NCI-H2029 (cell line): ENCODE data around the gene TWNK.
"Not testable (repeated sequence)": the region's sequence is repeated elsewhere in the genome, so short reads cannot be mapped to it uniquely, and the experiment has no call there.

Source experiments
- DNase-seq: peaks from one replicate; lab custom pipeline; 2025; lab: John Stamatoyannopoulos, UW

Gene TWNK

GRCh38 chr10:100972904-100973535 is 14.3 kb upstream of the TWNK start:
- no peak for DNase-seq

GRCh38 chr10:100975397-100975796 is 11.9 kb upstream of the TWNK start:
- DNase-seq, result not testable (repeated sequence)

- no peak for DNase-seq
Observed at GRCh38 chr10:100976906-100977305, 10.4 kb upstream of the TWNK start.

- DNase-seq, result no peak
Observed at GRCh38 chr10:100977436-100977835, 9.9 kb upstream of the TWNK start.

GRCh38 chr10:100978121-100978900 is 9.0 kb upstream of the TWNK start:
- no peak for DNase-seq

- no peak for DNase-seq
Observed at GRCh38 chr10:100978901-100979195, 8.5 kb upstream of the TWNK start.

- DNase-seq, result no peak
Observed at GRCh38 chr10:100979791-100980272, 7.5 kb upstream of the TWNK start.

GRCh38 chr10:100980311-100980710 is 7.0 kb upstream of the TWNK start:
- DNase-seq, result no peak

GRCh38 chr10:100980711-100981110 is 6.6 kb upstream of the TWNK start:
- DNase-seq, result no peak

- no peak for DNase-seq
Observed at GRCh38 chr10:100981178-100981772, 6.1 kb upstream of the TWNK start.

- DNase-seq, result no peak
Observed at GRCh38 chr10:100982916-100983830, 4.2 kb upstream of the TWNK start.

- no peak for DNase-seq
Observed at GRCh38 chr10:100983868-100984671, 3.3 kb upstream of the TWNK start.

- no peak for DNase-seq
Observed at GRCh38 chr10:100984672-100985177, 2.6 kb upstream of the TWNK start.

GRCh38 chr10:100985336-100985735 is 2.0 kb upstream of the TWNK start:
- DNase-seq, result no peak

GRCh38 chr10:100986623-100986951 is 756 bp upstream of the TWNK start:
- no peak for DNase-seq

GRCh38 chr10:100987685-100988049 is 324 bp downstream of the TWNK start:
- no peak for DNase-seq

- no peak for DNase-seq
Observed at GRCh38 chr10:100988166-100988565, 823 bp downstream of the TWNK start.

- no peak for DNase-seq
Observed at GRCh38 chr10:100989088-100989487, 1.7 kb downstream of the TWNK start.

- DNase-seq, result no peak
Observed at GRCh38 chr10:100993986-100994708, 6.8 kb downstream of the TWNK start.

- DNase-seq, result no peak
Observed at GRCh38 chr10:100995181-100995580, 7.8 kb downstream of the TWNK start.
